ENCODE measurements around the gene SAMD11. TPM values are rescaled to one million over a fixed set of nuclear protein-coding genes. Genes with fewer than 3 reads are reported as not detected.
A peak's percentile ranks its signal among the peaks of the same experiment; 100 is the strongest.

SAMD11 gene
- total and polyA plus RNA-seq, 2 of the 13 experiments (the other 11 are each of a cell fraction or from before 2014, with no cell fraction given): 0.11 TPM; not detected in 1

GRCh38 chr1:958823-959730 lies 35.4 kb downstream of the SAMD11 start, which contains the start of gene NOC2L (continued):
- TF ChIP-seq ZSCAN12 (CRISPR knock-in tag; IDR thresholded peaks at IDR 0.05): 0 out of 2 replicates have a peak, but pooled peaks have one; percentile 14
- TF ChIP-seq POGK (CRISPR knock-in tag; conservative IDR thresholded peaks at IDR 0.05): 0 out of 2 replicates have a peak, but pooled peaks have one; percentile 55
- TF ChIP-seq ZNF234 (CRISPR knock-in tag; conservative IDR thresholded peaks at IDR 0.05): 0 out of 2 replicates have a peak, but pooled peaks have one; percentile 51
- no peak for TF ChIP-seq PAX8 (CRISPR knock-in tag; IDR thresholded peaks at IDR 0.05; ENCODE audit: borderline replicate concordance)
- peak; percentile 70 for TF ChIP-seq SP2 (CRISPR knock-in tag; IDR thresholded peaks at IDR 0.05)
- peak; percentile 52; the same call in 1 of the 2 replicates for TF ChIP-seq ISL2 (CRISPR knock-in tag; IDR thresholded peaks at IDR 0.05)
- peak; percentile 45; the same call in 1 of the 2 replicates for TF ChIP-seq HIC2 (CRISPR knock-in tag; IDR thresholded peaks at IDR 0.05; ENCODE audit: low read depth)
- no peak for TF ChIP-seq KMT2A (CRISPR knock-in tag; IDR thresholded peaks at IDR 0.05)
- no peak for TF ChIP-seq PRDM4 (CRISPR knock-in tag; IDR thresholded peaks at IDR 0.05; ENCODE audit: borderline replicate concordance)
- TF ChIP-seq RAD21 (CRISPR knock-in tag; IDR thresholded peaks at IDR 0.05): no peak
- no peak for TF ChIP-seq ZNF44 (CRISPR knock-in tag; IDR thresholded peaks at IDR 0.05)
- TF ChIP-seq SOX13 (IDR thresholded peaks at IDR 0.05): no peak
- TF ChIP-seq SOX13 (CRISPR knock-in tag; conservative IDR thresholded peaks at IDR 0.05 in 1 of 2, IDR thresholded peaks at IDR 0.05 in 1 of 2): peak in 1 of 2 experiments; percentile 22; a peak in 1 of 4 replicates
- TF ChIP-seq TGIF2 (CRISPR knock-in tag; IDR thresholded peaks at IDR 0.05): 0 out of 2 replicates have a peak, but pooled peaks have one; percentile 20
- peak; percentile 40; the same call in 1 of the 2 replicates for TF ChIP-seq ZNF350 (CRISPR knock-in tag; IDR thresholded peaks at IDR 0.05; ENCODE audit: borderline replicate concordance, low read depth)
- no peak for TF ChIP-seq HMG20A (CRISPR knock-in tag; IDR thresholded peaks at IDR 0.05; ENCODE audit: borderline replicate concordance)
- no peak for TF ChIP-seq NR3C1 (CRISPR knock-in tag; IDR thresholded peaks at IDR 0.05)
- TF ChIP-seq NFIC (IDR thresholded peaks at IDR 0.05; ENCODE audit: low read length): no peak
- TF ChIP-seq GABPB1 (CRISPR knock-in tag; IDR thresholded peaks at IDR 0.05): peak; percentile 96
- no peak for TF ChIP-seq ZNF557 (CRISPR knock-in tag; IDR thresholded peaks at IDR 0.05)
- peak; percentile 25; the same call in 1 of the 2 replicates for TF ChIP-seq MED1 (CRISPR knock-in tag; IDR thresholded peaks at IDR 0.05)
- 0 out of 2 replicates have a peak, but pooled peaks have one; percentile 23 for TF ChIP-seq ZNF850 (CRISPR knock-in tag; conservative IDR thresholded peaks at IDR 0.05)
- peak; percentile 77 for TF ChIP-seq POLR2G (IDR thresholded peaks at IDR 0.05; ENCODE audit: low read depth, low read length)
- no peak for TF ChIP-seq RELA (CRISPR knock-in tag; IDR thresholded peaks at IDR 0.05)

All from HepG2 (cell line).